HepG2 (cell line): Measurements from ENCODE around the gene NTSR2. TPM values are rescaled to one million over a fixed set of nuclear protein-coding genes. Genes with fewer than 3 reads are reported as not detected.

Source experiments
- ATAC-seq: fragments of 200-7000 bp; cut with Tn5 transposase; 3 replicates; pipeline ENCODE4 v1.9.1; 2020; ENCODE audit warnings: mild to moderate bottlenecking, moderate library complexity
- BruUV-seq: library from RNA; stranded (reverse); fragments of 400-500 nt; replicated peaks from 2 replicates; lab custom pipeline; 2021; lab: Mats Ljungman, UMichigan
- CTCF ChIA-PET: fragments of 300-600 bp; formaldehyde crosslinking; extraction: SDS; loops from one replicate; lab custom pipeline; 2021; ENCODE audit warnings: low total read pairs, inconsistent platforms, low intra/inter-chr PET ratio; lab: Yijun Ruan, JAX
- POLR2A ChIA-PET: fragments of 350-600 bp; sonication (Branson Sonifier 250); formaldehyde crosslinking; loops from one replicate; lab custom pipeline; 2020; ENCODE audit warnings: antibody characterized with exemption, inconsistent platforms; lab: Yijun Ruan, JAX
- DNase-seq: peaks from one replicate; pipeline ENCODE4 v3.0.0-alpha.2; 2015; ENCODE audit warnings: low spot score
- FAIRE-seq: peaks from 3 replicates; lab custom pipeline; 2011; peaks lifted over from hg19 to GRCh38; lab: Jason Lieb, UNC
- H2AFZ ChIP-seq: one replicate; pipeline ENCODE4 v1.6.1; 2011; ENCODE audit warnings: low read length, inconsistent platforms
- H3K27ac ChIP-seq: fragments of 300-600 bp; 3 replicates; pipeline ENCODE4 v1.8.0; 2011; ENCODE audit warnings: mixed run types, mild to moderate bottlenecking, mixed read lengths, low read length, inconsistent platforms; ENCODE audit not compliant: insufficient read depth; ENCODE audit errors: extremely low read length
- H3K27me3 ChIP-seq, 2 experiments: fragments of 200-600 bp in 1 of 2; 2 replicates in 1 of 2; 3 replicates in 1 of 2; pipeline versions ENCODE4 v1.6.0 to v1.8.0; 2011; ENCODE audit warnings: low read length in 2 of 2, mild to moderate bottlenecking in 2 of 2, moderate library complexity in 2 of 2, inconsistent platforms in 1 of 2; ENCODE audit not compliant: insufficient read depth in 2 of 2, control insufficient read depth in 1 of 2
- H3K36me3 ChIP-seq, 2 experiments: fragments of 200-600 bp in 1 of 2; replicated peaks in 1 of 2; 2 replicates in 1 of 2; 3 replicates in 1 of 2; pipeline versions ENCODE4 v1.5.1 to v1.8.0; 2011; ENCODE audit warnings: low read length in 2 of 2, inconsistent platforms in 1 of 2; ENCODE audit not compliant: insufficient read depth in 2 of 2, control insufficient read depth in 1 of 2
- H3K4me1 ChIP-seq: 2 replicates; pipeline ENCODE4 v1.5.1; 2012; ENCODE audit warnings: low read length, inconsistent platforms; ENCODE audit not compliant: insufficient read depth
- H3K4me2 ChIP-seq: 2 replicates; pipeline ENCODE4 v1.6.0; 2011; ENCODE audit warnings: low read depth, low read length, inconsistent platforms
- H3K4me3 ChIP-seq, 3 experiments: fragments of 200-600 bp in 1 of 3; sonication (generic), shearing (Covaris generic) in 1 of 3; replicated peaks in 1 of 3; 2 replicates each; pipeline ENCODE4 v1.5.1; 2011 to 2016; ENCODE audit warnings: low read length in 3 of 3, inconsistent platforms in 2 of 3, low read depth in 2 of 3, mild to moderate bottlenecking in 2 of 3, control low read depth in 1 of 3, mixed read lengths in 1 of 3; ENCODE audit not compliant: insufficient read depth in 1 of 3
- H3K79me2 ChIP-seq: one replicate; pipeline ENCODE4 v1.6.1; 2011; ENCODE audit warnings: low read length, inconsistent platforms; ENCODE audit not compliant: insufficient read depth
- H3K9ac ChIP-seq: 2 replicates; pipeline ENCODE4 v1.6.0; 2011; ENCODE audit warnings: mild to moderate bottlenecking, low read depth, low read length, inconsistent platforms; ENCODE audit not compliant: insufficient read depth
- H3K9me3 ChIP-seq: 2 replicates; pipeline ENCODE4 v1.5.1; 2012; ENCODE audit warnings: mild to moderate bottlenecking, low read length
- H4K20me1 ChIP-seq: 2 replicates; pipeline ENCODE4 v1.6.0; 2011; ENCODE audit warnings: inconsistent platforms, mild to moderate bottlenecking, low read length, moderate library complexity; ENCODE audit not compliant: insufficient read depth
- GATAD1 ChIP-seq: IDR thresholded peaks from 2 replicates; pipeline ENCODE4 v1.6.1; 2016; ENCODE audit warnings: missing genetic modification reagents, missing compliant biosample characterization
- KLF6 ChIP-seq: IDR thresholded peaks from 2 replicates; pipeline ENCODE4 v1.8.0; 2016; ENCODE audit warnings: missing biosample characterization, missing genetic modification reagents
- RARG ChIP-seq: sonication (generic); formaldehyde crosslinking; IDR thresholded peaks from 2 replicates; pipeline ENCODE4 v1.4.0; 2020; ENCODE audit warnings: low read depth, mild to moderate bottlenecking, missing genetic modification reagents
- ZFYVE20 ChIP-seq: sonication (generic); formaldehyde crosslinking; IDR thresholded peaks from 2 replicates; pipeline ENCODE4 v1.8.0; 2023; ENCODE audit warnings: low read depth, mild to moderate bottlenecking, moderate library complexity, missing genetic modification reagents, borderline replicate concordance
- ZNF264 ChIP-seq: sonication (generic); formaldehyde crosslinking; IDR thresholded peaks from 2 replicates; pipeline ENCODE4 v1.4.0; 2020; ENCODE audit warnings: missing genetic modification reagents
- WGBS: methylation state at CpG from one replicate; pipeline ENCODE4 v1.1.6; 2017; ENCODE audit warnings: low lambda C conversion rate; 5-methylcytosine and 5-hydroxymethylcytosine counted together
- in situ Hi-C: cut with HindIII; loops from 2 replicates; pipeline ENCODE4 v1.10.0; 2017; ENCODE audit warnings: low pct_unique_long_range_greater_than_20kb; ENCODE audit not compliant: extremely low pct_ligation_motif_present
- intact Hi-C: fragments of 100-400 bp; cut with micrococcal nuclease; formaldehyde crosslinking; loops from one replicate; pipeline ENCODE4 v1.10.0; 2022; ENCODE audit not compliant: unreplicated experiment
- polyA plus RNA-seq, 8 experiments: library from polyadenylated mRNA; depleted of rRNA in 3 of 8; stranded (reverse) in 7 of 8; unstranded in 1 of 8; fragments of >200 nt; fragmentation: Illumina TruSeq in 4 of 8; extraction: Trizol in 4 of 8; gene quantifications; 2 replicates each; pipeline versions ENCODE4 v1.2.1 to v1.2.3, GENCODE V29; 2011 to 2016; ENCODE audit warnings: low read depth in 4 of 8, missing spikeins in 1 of 8, mixed read lengths in 1 of 8; ENCODE audit not compliant: insufficient read depth in 1 of 8
- total RNA-seq, 5 experiments: library from RNA; depleted of rRNA; stranded (reverse); fragments of >200 nt; fragmentation: Illumina TruSeq; extraction: Trizol; gene quantifications; 2 replicates each; pipeline ENCODE4 v1.2.3, GENCODE V29; 2016; ENCODE audit warnings: low read depth in 1 of 5
- TF ChIP-seq, protein P1 (sequence below): sonication (generic); formaldehyde crosslinking; IDR thresholded peaks from 2 replicates; pipeline ENCODE4 v1.4.0; 2020; ENCODE audit warnings: missing genetic modification reagents, borderline replicate concordance

NTSR2 gene
- total and polyA plus RNA-seq, 2 of the 13 experiments (the other 11 are each of a cell fraction or from before 2014, with no cell fraction given), result not detected

DNA sequence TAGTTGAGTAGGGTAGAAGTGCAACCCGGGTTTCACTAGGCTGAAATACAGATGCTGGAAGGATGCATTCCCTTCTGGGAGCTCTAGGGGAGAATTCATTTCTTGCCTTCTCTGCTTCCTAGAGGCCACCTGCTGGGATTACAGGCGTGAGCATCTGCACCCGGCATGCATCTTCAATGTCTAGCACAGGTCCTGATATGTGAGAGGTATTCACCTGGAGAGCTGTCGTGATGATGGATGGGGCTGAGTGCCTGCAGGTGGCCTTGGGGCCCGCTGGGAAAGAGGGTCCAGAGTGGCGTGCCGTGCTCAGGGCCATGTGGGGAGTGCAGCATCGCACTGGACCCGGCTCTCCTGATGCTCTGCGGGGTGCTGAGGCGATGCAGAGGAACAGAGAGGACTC lies 6.6 kb upstream of the NTSR2 start (continued):
- TF ChIP-seq ZFYVE20 (CRISPR knock-in tag), result no peak
- no peak for TF ChIP-seq KLF6 (CRISPR knock-in tag)
- no peak for TF ChIP-seq GATAD1 (CRISPR knock-in tag)
- TF ChIP-seq, protein P1, sequence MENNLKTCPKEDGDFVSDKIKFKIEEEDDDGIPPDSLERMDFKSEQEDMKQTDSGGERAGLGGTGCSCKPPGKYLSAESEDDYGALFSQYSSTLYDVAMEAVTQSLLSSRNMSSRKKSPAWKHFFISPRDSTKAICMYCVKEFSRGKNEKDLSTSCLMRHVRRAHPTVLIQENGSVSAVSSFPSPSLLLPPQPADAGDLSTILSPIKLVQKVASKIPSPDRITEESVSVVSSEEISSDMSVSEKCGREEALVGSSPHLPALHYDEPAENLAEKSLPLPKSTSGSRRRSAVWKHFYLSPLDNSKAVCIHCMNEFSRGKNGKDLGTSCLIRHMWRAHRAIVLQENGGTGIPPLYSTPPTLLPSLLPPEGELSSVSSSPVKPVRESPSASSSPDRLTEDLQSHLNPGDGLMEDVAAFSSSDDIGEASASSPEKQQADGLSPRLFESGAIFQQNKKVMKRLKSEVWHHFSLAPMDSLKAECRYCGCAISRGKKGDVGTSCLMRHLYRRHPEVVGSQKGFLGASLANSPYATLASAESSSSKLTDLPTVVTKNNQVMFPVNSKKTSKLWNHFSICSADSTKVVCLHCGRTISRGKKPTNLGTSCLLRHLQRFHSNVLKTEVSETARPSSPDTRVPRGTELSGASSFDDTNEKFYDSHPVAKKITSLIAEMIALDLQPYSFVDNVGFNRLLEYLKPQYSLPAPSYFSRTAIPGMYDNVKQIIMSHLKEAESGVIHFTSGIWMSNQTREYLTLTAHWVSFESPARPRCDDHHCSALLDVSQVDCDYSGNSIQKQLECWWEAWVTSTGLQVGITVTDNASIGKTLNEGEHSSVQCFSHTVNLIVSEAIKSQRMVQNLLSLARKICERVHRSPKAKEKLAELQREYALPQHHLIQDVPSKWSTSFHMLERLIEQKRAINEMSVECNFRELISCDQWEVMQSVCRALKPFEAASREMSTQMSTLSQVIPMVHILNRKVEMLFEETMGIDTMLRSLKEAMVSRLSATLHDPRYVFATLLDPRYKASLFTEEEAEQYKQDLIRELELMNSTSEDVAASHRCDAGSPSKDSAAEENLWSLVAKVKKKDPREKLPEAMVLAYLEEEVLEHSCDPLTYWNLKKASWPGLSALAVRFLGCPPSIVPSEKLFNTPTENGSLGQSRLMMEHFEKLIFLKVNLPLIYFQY, result no peak

DNA sequence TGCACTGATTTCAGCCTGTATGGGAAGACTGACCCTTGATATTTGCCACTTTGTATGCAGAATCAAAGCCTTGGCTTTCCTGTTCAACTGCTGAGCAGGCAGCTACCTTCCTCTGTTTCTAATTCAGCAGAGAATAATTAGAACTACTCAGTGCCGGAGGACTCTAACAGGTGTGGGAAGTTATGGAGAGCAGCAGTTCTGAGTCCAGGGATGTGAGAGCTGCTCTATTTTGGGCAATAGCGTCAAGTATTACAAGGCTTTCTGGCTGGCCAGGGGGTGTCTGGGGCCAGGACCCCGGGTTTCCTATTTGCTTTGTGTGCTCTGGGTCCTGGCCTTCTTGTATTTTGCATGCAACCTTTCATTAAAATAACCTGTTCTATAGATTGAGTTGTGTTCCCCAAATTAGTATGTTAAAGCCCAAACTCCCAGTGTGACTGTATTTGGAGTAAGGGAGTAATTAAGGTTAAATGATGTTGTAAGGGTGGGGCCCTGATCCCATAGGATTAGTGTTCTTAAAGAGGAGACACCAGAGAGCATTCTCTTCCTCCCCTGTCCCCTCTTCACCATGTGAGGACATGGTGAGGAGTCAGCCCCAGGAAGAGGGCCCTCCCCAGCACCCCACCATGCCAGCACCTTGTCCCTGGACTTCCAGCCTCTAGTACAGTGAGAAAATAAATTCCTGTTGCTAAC lies 5.6 kb upstream of the NTSR2 start:
- H3K4me2 ChIP-seq, result no peak overlapping the region
- no peak overlapping the region for H2AFZ ChIP-seq
- H3K79me2 ChIP-seq, result no peaks in the 10 kb centered on the region
- H3K27ac ChIP-seq, result no peak overlapping the region
- intact Hi-C loops (no loop called here), in situ Hi-C loops (no loop called here)
- ATAC-seq, result no peak; the same call in 2 of the 3 replicates
- no peak overlapping the region for H3K4me3 ChIP-seq
- WGBS, result 49% methylated on average over 3 of the region's 3 CpGs
- no peak overlapping the region for H3K9ac ChIP-seq
- H3K36me3 ChIP-seq, result no peaks in the 10 kb centered on the region
- no peaks in the 10 kb centered on the region for H4K20me1 ChIP-seq
- no peak for DNase-seq
- H3K27me3 ChIP-seq, result peaks cover 2 to 44% of the 10 kb centered on the region in 2 experiments; a peak in 4 of 5 replicates
- TF ChIP-seq ZNF264 (CRISPR knock-in tag) (peak; percentile 94), RARG (CRISPR knock-in tag) (no peak)
- peaks cover 31% of the 10 kb centered on the region for H3K4me1 ChIP-seq
- CTCF ChIA-PET, result no interaction called here
- no TSS peak for BruUV-seq
- POLR2A ChIA-PET, result no interaction called here
- H3K9me3 ChIP-seq, result no peaks in the 10 kb centered on the region
- no peak for FAIRE-seq
